Adrenal gland (tissue), 5 donors: Measurements from ENCODE around the gene ST7.

Experiments used
- CTCF ChIP-seq, 6 experiments: fragments of 450-650 bp in 4 of 6; fragments of 200-600 bp in 2 of 6; sonication (generic) in 1 of 6; IDR thresholded peaks; 1 replicate in 5 of 6; 2 replicates in 1 of 6; pipeline versions ENCODE4 v1.5.1 to v1.8.0; 2016 to 2021; ENCODE audit warnings: antibody characterized with exemption in 6 of 6, mild to moderate bottlenecking in 2 of 6, moderate library complexity in 1 of 6
- POLR2A ChIP-seq, 2 donors: fragments of 450-650 bp; IDR thresholded peaks; one replicate each; pipeline ENCODE4 v1.6.1; 2017; ENCODE audit warnings: antibody characterized with exemption in 2 of 2, mild to moderate bottlenecking in 2 of 2, moderate library complexity in 1 of 2
- donor health status: DM: no; HTN: no; CAD: no.

- TF ChIP-seq CTCF (IDR thresholded peaks at IDR 0.05), result no peak
- no peak for TF ChIP-seq POLR2A (IDR thresholded peaks at IDR 0.05)
Observed at GRCh38 chr7:117195361-117196029, 242.2 kb downstream of the ST7 start.
